AG09319 (cell line): ENCODE data around the gene SCFD2.

ENCODE experiments used
- DNase-seq: peaks from one replicate; pipeline ENCODE4 v3.0.0-alpha.2; 2010; ENCODE audit warnings: low read depth; ENCODE audit errors: extremely low read depth
- TF ChIP-seq, protein P1 (sequence below): IDR thresholded peaks from 2 replicates; pipeline ENCODE4 v1.5.1; 2011; ENCODE audit warnings: low read depth, mild to moderate bottlenecking, inconsistent platforms, low read length, moderate library complexity

The SCFD2 gene

DNA sequence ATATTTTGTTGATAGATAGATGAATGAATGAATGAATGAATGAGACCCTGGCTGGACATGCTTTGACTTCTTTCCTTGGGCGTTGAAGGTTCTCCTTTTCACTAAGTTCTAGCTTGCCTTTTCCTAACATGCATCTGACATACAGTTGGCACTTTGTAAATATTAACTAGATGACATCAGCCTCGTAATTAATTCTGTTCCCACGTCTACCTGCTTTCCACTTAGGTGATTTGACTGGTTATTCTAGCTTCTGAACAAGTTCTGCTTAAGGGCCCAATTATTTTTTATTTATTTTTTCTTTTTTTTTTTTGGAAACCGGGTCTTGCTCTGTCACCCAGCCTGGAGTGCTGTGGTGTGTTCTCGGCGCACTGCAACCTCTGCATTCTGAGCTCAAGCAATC, 517.6 kb downstream of the SCFD2 start:
- DNase-seq: no peak
- TF ChIP-seq, protein P1, sequence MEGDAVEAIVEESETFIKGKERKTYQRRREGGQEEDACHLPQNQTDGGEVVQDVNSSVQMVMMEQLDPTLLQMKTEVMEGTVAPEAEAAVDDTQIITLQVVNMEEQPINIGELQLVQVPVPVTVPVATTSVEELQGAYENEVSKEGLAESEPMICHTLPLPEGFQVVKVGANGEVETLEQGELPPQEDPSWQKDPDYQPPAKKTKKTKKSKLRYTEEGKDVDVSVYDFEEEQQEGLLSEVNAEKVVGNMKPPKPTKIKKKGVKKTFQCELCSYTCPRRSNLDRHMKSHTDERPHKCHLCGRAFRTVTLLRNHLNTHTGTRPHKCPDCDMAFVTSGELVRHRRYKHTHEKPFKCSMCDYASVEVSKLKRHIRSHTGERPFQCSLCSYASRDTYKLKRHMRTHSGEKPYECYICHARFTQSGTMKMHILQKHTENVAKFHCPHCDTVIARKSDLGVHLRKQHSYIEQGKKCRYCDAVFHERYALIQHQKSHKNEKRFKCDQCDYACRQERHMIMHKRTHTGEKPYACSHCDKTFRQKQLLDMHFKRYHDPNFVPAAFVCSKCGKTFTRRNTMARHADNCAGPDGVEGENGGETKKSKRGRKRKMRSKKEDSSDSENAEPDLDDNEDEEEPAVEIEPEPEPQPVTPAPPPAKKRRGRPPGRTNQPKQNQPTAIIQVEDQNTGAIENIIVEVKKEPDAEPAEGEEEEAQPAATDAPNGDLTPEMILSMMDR: no peak

DNA sequence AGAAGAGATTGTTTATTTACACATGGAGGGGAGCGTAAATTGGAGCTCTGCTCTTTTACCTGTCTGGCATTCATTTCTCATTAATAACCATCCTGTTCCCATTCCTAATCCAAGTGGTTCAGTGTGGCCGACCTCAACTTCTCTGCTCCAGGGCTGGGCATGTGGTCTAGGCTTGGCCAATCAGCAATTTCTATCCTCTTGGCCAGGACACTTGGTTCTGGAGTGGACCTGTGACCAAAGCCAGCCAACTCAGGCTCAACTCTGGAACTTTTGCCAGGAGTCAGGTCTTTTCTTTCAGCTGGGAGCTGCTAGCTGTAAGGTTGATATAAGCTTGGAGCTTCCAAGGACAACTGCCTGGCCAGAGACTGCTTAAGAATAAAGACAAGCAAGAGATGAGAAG, 519.4 kb downstream of the SCFD2 start:
- DNase-seq: no peak
- TF ChIP-seq, protein P1: no peak

DNA sequence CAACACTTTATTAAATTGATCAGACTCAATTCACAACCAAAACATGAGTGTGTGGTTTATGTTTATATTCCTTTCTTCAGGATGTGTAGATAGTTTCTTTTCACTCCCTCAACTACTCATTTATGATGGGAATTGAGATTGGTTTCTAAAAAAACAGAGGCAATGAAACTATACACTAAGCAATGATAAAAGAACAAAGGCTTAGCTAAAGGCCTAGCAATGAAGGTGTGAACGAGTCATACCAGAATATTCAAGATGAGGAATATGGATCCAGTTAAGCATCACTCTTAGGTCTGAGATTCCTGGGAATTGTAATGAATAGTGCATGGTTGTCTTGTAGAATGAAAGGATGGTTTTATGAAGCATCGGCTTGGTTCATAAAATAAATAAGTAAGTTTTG, 521.3 kb downstream of the SCFD2 start:
- no peak for DNase-seq
- TF ChIP-seq, protein P1: no peak

DNA sequence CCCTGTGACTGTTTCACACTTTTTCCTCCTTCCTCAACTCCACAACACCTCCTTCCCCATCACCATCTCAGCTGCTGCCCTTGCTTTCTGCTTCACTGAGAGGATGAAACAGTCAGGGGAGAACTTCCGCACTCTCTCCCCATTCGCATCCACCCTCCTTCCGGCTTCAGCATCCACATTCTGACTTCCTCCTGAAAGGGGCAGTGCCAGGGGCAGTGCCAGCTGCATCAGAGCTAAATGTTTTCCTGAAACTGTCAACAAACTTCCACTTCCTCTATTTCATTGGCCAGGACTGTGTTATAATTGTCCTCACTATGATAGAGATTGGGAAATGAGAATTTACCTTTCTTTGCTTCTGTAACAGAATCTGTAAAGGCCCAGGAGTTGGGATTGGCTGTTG, 521.9 kb downstream of the SCFD2 start:
- no peak for DNase-seq
- TF ChIP-seq, protein P1: no peak

DNA sequence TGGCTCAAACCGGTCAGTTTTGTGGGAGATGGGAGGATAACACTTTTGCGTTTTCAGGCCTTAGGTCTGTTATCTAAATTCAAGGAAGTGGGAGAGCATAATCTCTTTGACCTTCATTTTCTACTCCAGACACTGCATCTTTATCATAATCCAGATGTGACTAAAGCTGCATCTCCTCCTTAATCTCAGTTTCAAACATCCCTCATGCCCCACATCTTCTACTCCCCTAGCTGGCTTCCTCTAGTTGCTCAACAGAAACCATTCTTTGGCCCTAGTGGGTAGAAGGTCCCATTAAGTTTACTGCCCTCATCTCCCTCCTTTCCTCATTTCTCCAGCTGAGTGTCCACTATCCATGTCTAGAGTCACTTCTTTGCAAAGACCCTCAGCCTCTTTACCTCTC, 522.5 kb downstream of the SCFD2 start:
- no peak for DNase-seq
- TF ChIP-seq, protein P1: no peak

DNA sequence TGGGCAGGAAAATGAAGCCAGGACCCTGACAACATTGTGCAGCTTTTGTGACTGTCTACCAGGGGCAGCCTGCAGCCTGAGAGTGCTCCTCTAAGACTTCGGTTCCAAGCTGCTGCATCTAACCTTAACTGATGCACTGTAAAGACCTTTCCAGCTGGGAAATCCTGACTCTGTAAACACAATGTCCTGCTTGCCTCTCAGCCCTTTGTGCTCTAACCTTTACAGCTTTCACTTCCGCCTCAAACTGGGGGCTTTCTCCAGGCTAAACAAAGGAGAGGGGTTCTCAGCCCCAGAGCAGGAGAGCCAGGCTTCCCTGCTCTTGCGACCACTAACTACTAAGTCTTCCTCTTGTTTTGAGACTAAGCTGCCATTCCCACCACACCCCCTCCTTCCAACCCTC, 523.1 kb downstream of the SCFD2 start:
- TF ChIP-seq, protein P1: no peak
- DNase-seq: no peak

DNA sequence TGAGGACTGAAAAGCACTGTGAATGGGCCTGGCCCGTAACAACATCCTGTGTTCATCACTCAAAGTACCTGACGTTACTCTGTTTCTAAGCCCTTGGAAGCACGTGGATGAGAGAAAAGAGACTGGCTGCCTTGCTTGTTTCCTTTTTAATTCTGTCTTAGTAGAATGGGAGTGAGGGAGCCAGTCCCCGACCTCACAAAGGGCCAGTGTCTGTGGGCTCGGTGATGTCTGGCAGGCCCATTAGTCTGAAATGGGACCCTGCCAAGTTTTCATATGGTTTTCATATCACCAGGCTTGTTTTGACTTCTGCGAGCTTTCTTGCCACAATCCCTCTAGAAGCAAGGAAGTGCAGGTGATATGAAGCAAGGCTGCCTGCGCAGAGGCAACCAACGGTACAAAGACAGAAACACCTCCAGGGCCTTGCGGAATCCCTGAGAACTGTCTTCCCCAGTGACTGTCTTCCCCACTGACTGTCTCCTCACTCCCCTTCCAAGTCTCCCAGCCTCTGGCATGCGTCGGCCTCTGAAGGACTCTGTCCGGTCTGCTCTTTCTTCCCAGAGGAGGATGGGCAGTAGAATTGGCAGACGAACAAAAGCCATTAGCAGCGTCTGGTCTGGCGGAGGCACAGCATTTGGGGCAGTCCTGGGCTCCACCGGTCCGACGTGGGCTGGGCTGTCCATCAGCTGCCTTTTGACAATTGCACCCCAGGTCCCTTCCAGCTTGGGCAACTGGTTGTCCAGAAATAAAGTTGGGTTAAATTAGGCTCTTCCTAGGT, 524.0 kb downstream of the SCFD2 start:
- DNase-seq: no peak
- TF ChIP-seq, protein P1: no peak
